Retinal pigment epithelial cell (primary cell): ENCODE data around the gene CDK5RAP2.

Experiments
- DNase-seq: peaks from one replicate; pipeline ENCODE4 v3.0.0-alpha.2; 2010; ENCODE audit warnings: low read depth
- H3K4me3 ChIP-seq: 2 replicates; pipeline ENCODE4 v1.5.1; 2011; ENCODE audit warnings: mild to moderate bottlenecking, low read length, control low read depth, moderate library complexity
- CTCF ChIP-seq: conservative IDR thresholded peaks from 2 replicates; pipeline ENCODE4 v1.5.1; 2011; ENCODE audit warnings: low read depth, low read length, control low read depth, inconsistent platforms

The CDK5RAP2 gene

GRCh38 chr9:120396931-120397330 is 183.0 kb downstream of the CDK5RAP2 start:
- no peak for TF ChIP-seq CTCF
- no peak for DNase-seq
- H3K4me3 ChIP-seq: no peak overlapping the region

- no peak overlapping the region for H3K4me3 ChIP-seq
- no peak for TF ChIP-seq CTCF
- no peak for DNase-seq
Measured at GRCh38 chr9:120396418-120396817, 183.5 kb downstream of the CDK5RAP2 start.

- no peak for TF ChIP-seq CTCF
- DNase-seq: no peak
- H3K4me3 ChIP-seq: no peak overlapping the region
Measured at GRCh38 chr9:120395376-120395775, 184.6 kb downstream of the CDK5RAP2 start.

DNA sequence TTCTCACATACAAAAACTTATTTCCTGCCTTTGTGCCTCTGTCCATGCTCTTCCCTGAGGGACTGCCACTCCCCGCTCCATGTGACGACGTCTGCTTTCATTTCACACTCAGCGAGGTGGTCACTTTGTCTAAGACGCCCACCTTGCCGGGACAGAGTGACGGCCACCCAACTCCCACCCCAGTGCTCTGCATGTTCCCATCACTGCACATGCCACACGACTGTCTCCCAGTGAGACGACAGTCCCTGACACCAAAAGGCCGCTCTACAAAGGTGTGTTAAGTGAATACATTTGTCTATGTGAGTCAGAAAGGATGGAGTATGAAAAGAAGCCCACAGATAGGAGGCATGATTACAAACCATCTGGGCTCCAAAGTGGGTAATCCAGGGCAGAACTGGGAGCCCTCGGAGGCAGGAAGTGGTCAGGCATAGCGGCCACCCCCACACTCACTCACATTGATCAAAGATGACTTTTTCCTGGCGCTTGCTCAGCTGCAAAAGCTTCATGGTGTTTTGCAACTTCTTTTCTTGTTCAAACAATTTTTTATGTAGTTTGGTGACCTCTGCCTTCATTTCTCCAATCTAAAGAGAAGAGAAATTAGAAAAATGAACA is 185.8 kb downstream of the CDK5RAP2 start:
- DNase-seq: peak; percentile 38
- H3K4me3 ChIP-seq: no peak overlapping the region
- TF ChIP-seq CTCF: no peak

DNA sequence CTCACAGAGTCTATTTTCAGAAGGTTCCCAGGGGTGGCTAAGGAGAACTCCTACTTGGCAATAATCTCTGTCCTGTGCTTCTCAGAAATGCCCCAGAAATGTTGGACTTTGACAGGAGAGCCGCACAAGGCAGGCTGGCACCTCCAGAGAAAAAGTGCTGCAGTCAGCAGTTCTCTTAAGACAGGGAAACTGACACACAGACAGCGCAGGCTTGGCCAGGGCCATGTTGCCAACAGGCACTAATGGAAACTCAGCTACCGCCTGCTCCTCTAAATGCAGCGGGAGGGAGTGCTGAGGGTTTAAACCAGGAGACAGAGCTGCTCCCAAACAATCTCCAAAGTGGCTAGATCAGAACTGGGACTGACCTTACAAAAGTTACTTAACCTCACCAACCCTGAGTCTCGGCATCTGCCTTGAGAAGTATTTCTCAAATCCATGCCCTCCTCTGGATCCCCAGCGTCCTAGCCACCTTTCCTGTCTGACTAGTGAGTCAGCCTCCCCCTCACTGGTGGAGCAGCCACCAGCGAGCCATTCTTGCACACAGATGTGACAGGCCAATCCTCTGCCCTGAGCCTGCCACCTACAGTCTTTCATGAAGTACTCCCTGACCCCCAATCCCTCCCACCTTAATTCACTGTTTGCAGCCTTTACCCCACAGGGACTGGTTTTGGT is 186.4 kb downstream of the CDK5RAP2 start:
- TF ChIP-seq CTCF: no peak
- no peak overlapping the region for H3K4me3 ChIP-seq
- DNase-seq: no peak

DNA sequence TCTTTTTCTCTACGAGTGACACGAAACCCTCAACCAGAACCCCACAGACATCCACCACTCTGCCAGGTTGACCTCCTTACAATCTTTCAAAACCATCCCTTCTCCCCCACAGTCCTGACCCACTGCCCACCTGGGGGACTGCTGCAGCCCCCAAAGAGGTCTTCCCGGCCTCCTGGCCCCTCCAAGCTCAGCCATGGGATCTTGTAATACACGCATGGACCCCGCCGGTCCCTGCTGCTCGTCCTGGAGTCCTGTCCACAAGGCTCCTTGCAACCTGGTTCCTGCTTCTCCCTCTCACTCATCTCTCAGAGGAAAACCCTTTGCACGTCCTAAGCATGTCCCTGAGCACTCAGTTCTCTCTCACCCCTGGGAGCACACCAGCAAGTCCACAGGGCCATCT is 187.3 kb downstream of the CDK5RAP2 start:
- no peak overlapping the region for H3K4me3 ChIP-seq
- DNase-seq: no peak
- TF ChIP-seq CTCF: no peak

DNA sequence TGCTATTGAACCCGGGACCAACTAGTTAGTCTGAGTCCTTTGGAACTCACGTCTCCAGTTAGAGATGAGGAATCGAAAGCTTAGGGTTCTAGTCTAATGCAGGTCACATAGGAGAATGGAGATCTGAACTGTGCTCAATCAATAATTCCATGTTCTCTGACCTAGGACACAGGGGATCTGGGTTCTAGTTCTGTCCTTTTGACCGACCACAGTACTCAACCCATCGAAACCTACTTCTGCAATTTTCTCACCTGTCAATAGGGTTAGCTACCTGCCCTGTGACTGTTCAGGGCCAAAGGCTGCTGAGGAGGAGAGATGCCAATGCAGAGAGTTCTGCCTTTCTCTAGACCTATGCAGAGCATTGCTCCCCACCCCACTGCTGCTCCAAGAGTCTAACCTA is 187.7 kb downstream of the CDK5RAP2 start:
- no peak for TF ChIP-seq CTCF
- no peak overlapping the region for H3K4me3 ChIP-seq
- no peak for DNase-seq
